ENCODE data around the gene EHD1.

EHD1 gene

GRCh38 chr11:64909653-64910343, 31.4 kb upstream of the EHD1 start:
- no peak for DNase-seq (ENCODE audit: low spot score)

- DNase-seq (ENCODE audit: low spot score): no peak
These were observed 30.3 kb upstream of the EHD1 start for GRCh38 chr11:64908766-64909165.

- no peak for DNase-seq (ENCODE audit: low spot score)
These were observed 27.9 kb upstream of the EHD1 start for GRCh38 chr11:64906314-64906635.

GRCh38 chr11:64905516-64906313, 27.3 kb upstream of the EHD1 start:
- no peak for DNase-seq (ENCODE audit: low spot score)

GRCh38 chr11:64903291-64903833, 24.9 kb upstream of the EHD1 start:
- DNase-seq (ENCODE audit: low spot score): no peak

GRCh38 chr11:64902102-64902900, 23.9 kb upstream of the EHD1 start:
- DNase-seq (ENCODE audit: low spot score): no peak

- no peak for DNase-seq (ENCODE audit: low spot score)
These were observed 22.4 kb upstream of the EHD1 start for GRCh38 chr11:64900774-64901173.

GRCh38 chr11:64900263-64900678, 21.9 kb upstream of the EHD1 start:
- DNase-seq (ENCODE audit: low spot score): no peak

- DNase-seq (ENCODE audit: low spot score): no peak
These were observed 20.1 kb upstream of the EHD1 start for GRCh38 chr11:64898541-64898940.

GRCh38 chr11:64898076-64898445, 19.6 kb upstream of the EHD1 start:
- no peak for DNase-seq (ENCODE audit: low spot score)

- no peak for DNase-seq (ENCODE audit: low spot score)
These were observed 19.1 kb upstream of the EHD1 start for GRCh38 chr11:64897381-64898075.

- DNase-seq (ENCODE audit: low spot score): no peak
These were observed 18.1 kb upstream of the EHD1 start for GRCh38 chr11:64896448-64897022.

- DNase-seq (ENCODE audit: low spot score): no peak
These were observed 16.5 kb upstream of the EHD1 start for GRCh38 chr11:64894812-64895452.

GRCh38 chr11:64894070-64894811, 15.8 kb upstream of the EHD1 start:
- DNase-seq (ENCODE audit: low spot score): peak; percentile 83

- DNase-seq (ENCODE audit: low spot score): no peak
These were observed 15.0 kb upstream of the EHD1 start for GRCh38 chr11:64893194-64894069.

- DNase-seq (ENCODE audit: low spot score): no peak
These were observed 14.4 kb upstream of the EHD1 start for GRCh38 chr11:64892838-64893193.

GRCh38 chr11:64892411-64892831, 14.0 kb upstream of the EHD1 start:
- DNase-seq (ENCODE audit: low spot score): no peak

GRCh38 chr11:64891880-64892279, 13.5 kb upstream of the EHD1 start:
- no peak for DNase-seq (ENCODE audit: low spot score)

GRCh38 chr11:64891215-64891848, 12.9 kb upstream of the EHD1 start:
- DNase-seq (ENCODE audit: low spot score): no peak

Data from ecto neural progenitor cell (in vitro differentiated cells).